WTC11 (cell line): ENCODE results near the gene AGAP3.

Experiments
- CREB1 ChIP-seq: sonication (generic); formaldehyde crosslinking; IDR thresholded peaks from 2 replicates; pipeline ENCODE4 v1.8.0; 2023; ENCODE audit warnings: mild to moderate bottlenecking, missing genetic modification reagents
- CTCF ChIP-seq: fragments of 200-600 bp; IDR thresholded peaks from 2 replicates; pipeline ENCODE4 v1.8.0; 2022; ENCODE audit warnings: antibody characterized with exemption
- NR1H2 ChIP-seq: sonication (generic); formaldehyde crosslinking; IDR thresholded peaks from 2 replicates; pipeline ENCODE4 v1.9.0; 2021; ENCODE audit warnings: mild to moderate bottlenecking, moderate library complexity, missing genetic modification reagents

GRCh38 chr7:151114151-151115090 is 28.1 kb downstream of the AGAP3 start:
- TF ChIP-seq CTCF (no peak), NR1H2 (CRISPR knock-in tag) (no peak), CREB1 (CRISPR knock-in tag) (no peak)
